ENCODE results near the gene DESI1.

The DESI1 gene

GRCh38 chr22:41561335-41561734 lies 59.5 kb downstream of the DESI1 start:
- TF ChIP-seq GATA2 (IDR thresholded peaks at IDR 0.05; ENCODE audit: low read depth, low read length) (no peak), GATA3 (IDR thresholded peaks at IDR 0.05; ENCODE audit: low read depth, low read length) (no peak)

- TF ChIP-seq GATA2 (IDR thresholded peaks at IDR 0.05; ENCODE audit: low read depth, low read length) (no peak), GATA3 (IDR thresholded peaks at IDR 0.05; ENCODE audit: low read depth, low read length) (no peak)
Observed at GRCh38 chr22:41560095-41560471, 60.8 kb downstream of the DESI1 start.

GRCh38 chr22:41557401-41558240 lies 63.2 kb downstream of the DESI1 start:
- TF ChIP-seq GATA3 (IDR thresholded peaks at IDR 0.05; ENCODE audit: low read depth, low read length) (no peak), GATA2 (IDR thresholded peaks at IDR 0.05; ENCODE audit: low read depth, low read length) (no peak)

GRCh38 chr22:41556561-41556960 lies 64.3 kb downstream of the DESI1 start:
- TF ChIP-seq GATA2 (IDR thresholded peaks at IDR 0.05; ENCODE audit: low read depth, low read length) (no peak), GATA3 (IDR thresholded peaks at IDR 0.05; ENCODE audit: low read depth, low read length) (no peak)

- TF ChIP-seq GATA3 (IDR thresholded peaks at IDR 0.05; ENCODE audit: low read depth, low read length) (no peak), GATA2 (IDR thresholded peaks at IDR 0.05; ENCODE audit: low read depth, low read length) (no peak)
Observed at GRCh38 chr22:41555325-41555982, 65.4 kb downstream of the DESI1 start.

- no peak for TF ChIP-seq GATA3 (IDR thresholded peaks at IDR 0.05; ENCODE audit: low read depth, low read length)
- no peak for TF ChIP-seq GATA2 (IDR thresholded peaks at IDR 0.05; ENCODE audit: low read depth, low read length)
Observed at GRCh38 chr22:41551877-41552582, 68.8 kb downstream of the DESI1 start.

GRCh38 chr22:41550952-41551491 lies 69.8 kb downstream of the DESI1 start:
- TF ChIP-seq GATA3 (IDR thresholded peaks at IDR 0.05; ENCODE audit: low read depth, low read length) (no peak), GATA2 (IDR thresholded peaks at IDR 0.05; ENCODE audit: low read depth, low read length) (no peak)

- no peak for TF ChIP-seq GATA3 (IDR thresholded peaks at IDR 0.05; ENCODE audit: low read depth, low read length)
- TF ChIP-seq GATA2 (IDR thresholded peaks at IDR 0.05; ENCODE audit: low read depth, low read length): no peak
Observed at GRCh38 chr22:41548830-41549211, 72.0 kb downstream of the DESI1 start.

Measured in SH-SY5Y (cell line).